Keratinocyte (primary cell): ENCODE measurements around the gene ARHGEF16. TPM values are rescaled to one million over a fixed set of nuclear protein-coding genes. Genes with fewer than 3 reads are reported as not detected.

Experiments used
- DNase-seq: peaks from one replicate; pipeline ENCODE4 v3.0.0-alpha.2; 2011; ENCODE audit warnings: low read depth, missing footprints, low spot score
- FAIRE-seq: peaks from 2 replicates; lab custom pipeline; 2011; peaks lifted over from hg19 to GRCh38; lab: Jason Lieb, UNC
- H2AFZ ChIP-seq: 2 replicates; pipeline ENCODE4 v1.6.0; 2012; ENCODE audit warnings: low read length, control low read depth, inconsistent platforms; ENCODE audit not compliant: control insufficient read depth
- H3K27ac ChIP-seq: 2 replicates; pipeline ENCODE4 v1.5.1; 2011; ENCODE audit warnings: low read length; ENCODE audit not compliant: control insufficient read depth, insufficient read depth
- H3K27me3 ChIP-seq: 3 replicates; pipeline ENCODE4 v1.6.0; 2011; ENCODE audit warnings: low read length; ENCODE audit not compliant: control insufficient read depth, insufficient read depth; ENCODE audit errors: extremely low read depth
- H3K36me3 ChIP-seq, 2 experiments: 2 replicates in 1 of 2; 3 replicates in 1 of 2; pipeline ENCODE4 v1.5.1; 2011; ENCODE audit warnings: low read length in 2 of 2, mild to moderate bottlenecking in 1 of 2; ENCODE audit not compliant: control insufficient read depth in 2 of 2, insufficient read depth in 2 of 2; ENCODE audit errors: extremely low read depth in 1 of 2
- H3K4me1 ChIP-seq: 3 replicates; pipeline ENCODE4 v1.5.1; 2011; ENCODE audit warnings: low read length; ENCODE audit not compliant: control insufficient read depth, insufficient read depth; ENCODE audit errors: extremely low read depth
- H3K4me2 ChIP-seq: 3 replicates; pipeline ENCODE4 v1.6.0; 2011; ENCODE audit warnings: low read depth, low read length; ENCODE audit not compliant: control insufficient read depth, insufficient read depth; ENCODE audit errors: extremely low read depth
- H3K4me3 ChIP-seq, 3 experiments: fragments of 200-600 bp in 1 of 3; sonication (generic) in 1 of 3; 2 replicates in 2 of 3; 3 replicates in 1 of 3; pipeline ENCODE4 v1.5.1; 2011 to 2016; ENCODE audit warnings: low read length in 3 of 3, mild to moderate bottlenecking in 3 of 3, control low read depth in 2 of 3, inconsistent platforms in 1 of 3, low read depth in 1 of 3, mixed read lengths in 1 of 3, mixed run types in 1 of 3, moderate library complexity in 1 of 3; ENCODE audit not compliant: control insufficient read depth in 2 of 3, insufficient read depth in 2 of 3; ENCODE audit errors: extremely low read depth in 1 of 3
- H3K79me2 ChIP-seq: 2 replicates; pipeline ENCODE4 v1.6.0; 2012; ENCODE audit warnings: low read length; ENCODE audit not compliant: control insufficient read depth, insufficient read depth
- H3K9ac ChIP-seq: 3 replicates; pipeline ENCODE4 v1.6.0; 2011; ENCODE audit warnings: low read length; ENCODE audit not compliant: control insufficient read depth, insufficient read depth; ENCODE audit errors: extremely low read depth
- H3K9me1 ChIP-seq: 3 replicates; pipeline ENCODE4 v1.6.0; 2011; ENCODE audit warnings: low read length; ENCODE audit not compliant: control insufficient read depth, insufficient read depth; ENCODE audit errors: extremely low read depth
- H3K9me3 ChIP-seq: 2 replicates; pipeline ENCODE4 v1.5.1; 2012; ENCODE audit warnings: low read depth, low read length; ENCODE audit not compliant: control insufficient read depth
- H4K20me1 ChIP-seq: 3 replicates; pipeline ENCODE4 v1.6.0; 2011; ENCODE audit warnings: low read length; ENCODE audit not compliant: control insufficient read depth, insufficient read depth; ENCODE audit errors: extremely low read depth
- EZH2 ChIP-seq: IDR thresholded peaks from one replicate; pipeline ENCODE4 v1.6.1; 2012; ENCODE audit warnings: inconsistent platforms, mild to moderate bottlenecking, low read length, moderate library complexity
- dilution Hi-C: fragments of 300-500 bp; cut with MboI; formaldehyde crosslinking; loops from one replicate; pipeline ENCODE4 v1.7.0; 2020; ENCODE audit warnings: low sequenced_read_pairs; ENCODE audit not compliant: extremely low pct_ligation_motif_present
- polyA plus RNA-seq, 5 experiments: library from polyadenylated mRNA; depleted of rRNA in 3 of 5; stranded (reverse) in 3 of 5; stranded (forward) in 1 of 5; unstranded in 1 of 5; fragments of >200 nt; gene quantifications; 1 replicate in 1 of 5; 2 replicates in 3 of 5; 3 replicates in 1 of 5; pipeline versions ENCODE4 v1.2.1 to v1.2.3, GENCODE V29; 2011 to 2012; ENCODE audit warnings: missing spikeins in 2 of 5, low read depth in 1 of 5, low replicate concordance in 1 of 5
- TF ChIP-seq, protein P1 (sequence below), 3 experiments: IDR thresholded peaks in 1 of 3; conservative IDR thresholded peaks in 1 of 3; optimal IDR thresholded peaks in 1 of 3; 2 replicates in 2 of 3; 3 replicates in 1 of 3; pipeline versions ENCODE3 to v1.5.1; 2011; ENCODE audit warnings: low read length in 3 of 3, mild to moderate bottlenecking in 3 of 3, moderate library complexity in 2 of 3, control low read depth in 1 of 3, inconsistent platforms in 1 of 3; ENCODE audit not compliant: insufficient read depth in 2 of 3; ENCODE audit errors: extremely low read depth in 1 of 3

ARHGEF16 gene
- polyA plus RNA-seq, 1 donor (not counting 4 experiments of a cell fraction or from before 2014, with no cell fraction given) = 6.2 TPM

- Histone ChIP-seq H3K36me3 (no peaks in the 10 kb centered on the region), H3K9me3 (no peaks in the 10 kb centered on the region), H3K4me3 (no peak overlapping the region), H3K4me1 (no peaks in the 10 kb centered on the region), H4K20me1 (no peaks in the 10 kb centered on the region), H3K9me1 (no peaks in the 10 kb centered on the region), H3K27ac (no peak overlapping the region), H3K4me2 (no peak overlapping the region), H3K27me3 (peaks cover 11% of the 10 kb centered on the region), H3K79me2 (no peaks in the 10 kb centered on the region), H2AFZ (no peak overlapping the region), H3K9ac (no peak overlapping the region)
- FAIRE-seq (no peak), DNase-seq (no peak)
- no peak for TF ChIP-seq EZH2
- TF ChIP-seq, protein P1, sequence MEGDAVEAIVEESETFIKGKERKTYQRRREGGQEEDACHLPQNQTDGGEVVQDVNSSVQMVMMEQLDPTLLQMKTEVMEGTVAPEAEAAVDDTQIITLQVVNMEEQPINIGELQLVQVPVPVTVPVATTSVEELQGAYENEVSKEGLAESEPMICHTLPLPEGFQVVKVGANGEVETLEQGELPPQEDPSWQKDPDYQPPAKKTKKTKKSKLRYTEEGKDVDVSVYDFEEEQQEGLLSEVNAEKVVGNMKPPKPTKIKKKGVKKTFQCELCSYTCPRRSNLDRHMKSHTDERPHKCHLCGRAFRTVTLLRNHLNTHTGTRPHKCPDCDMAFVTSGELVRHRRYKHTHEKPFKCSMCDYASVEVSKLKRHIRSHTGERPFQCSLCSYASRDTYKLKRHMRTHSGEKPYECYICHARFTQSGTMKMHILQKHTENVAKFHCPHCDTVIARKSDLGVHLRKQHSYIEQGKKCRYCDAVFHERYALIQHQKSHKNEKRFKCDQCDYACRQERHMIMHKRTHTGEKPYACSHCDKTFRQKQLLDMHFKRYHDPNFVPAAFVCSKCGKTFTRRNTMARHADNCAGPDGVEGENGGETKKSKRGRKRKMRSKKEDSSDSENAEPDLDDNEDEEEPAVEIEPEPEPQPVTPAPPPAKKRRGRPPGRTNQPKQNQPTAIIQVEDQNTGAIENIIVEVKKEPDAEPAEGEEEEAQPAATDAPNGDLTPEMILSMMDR (optimal IDR thresholded peaks at IDR 0.05 in 1 of 3, IDR thresholded peaks at IDR 0.05 in 1 of 3, conservative IDR thresholded peaks at IDR 0.05 in 1 of 3; ENCODE audit: extremely low read depth in 1 of 3, insufficient read depth in 2 of 3, low read length in 3 of 3) = no peak
- dilution Hi-C loops = no loop called here
These were observed 55.9 kb downstream of the ARHGEF16 start for GRCh38 chr1:3510136-3510955.

GRCh38 chr1:3510956-3511250 is 56.4 kb downstream of the ARHGEF16 start:
- Histone ChIP-seq H3K9me1 (no peaks in the 10 kb centered on the region), H3K27me3 (peaks cover 11% of the 10 kb centered on the region), H3K79me2 (no peaks in the 10 kb centered on the region), H3K36me3 (no peaks in the 10 kb centered on the region), H3K9me3 (no peaks in the 10 kb centered on the region), H3K4me2 (no peak overlapping the region), H4K20me1 (no peaks in the 10 kb centered on the region), H3K9ac (no peak overlapping the region), H3K4me3 (no peak overlapping the region), H3K27ac (no peak overlapping the region), H3K4me1 (no peaks in the 10 kb centered on the region), H2AFZ (no peak overlapping the region)
- TF ChIP-seq, protein P1 (optimal IDR thresholded peaks at IDR 0.05 in 1 of 3, IDR thresholded peaks at IDR 0.05 in 1 of 3, conservative IDR thresholded peaks at IDR 0.05 in 1 of 3; ENCODE audit: extremely low read depth in 1 of 3, insufficient read depth in 2 of 3, low read length in 3 of 3) = no peak
- TF ChIP-seq EZH2 = no peak
- DNase-seq (no peak), FAIRE-seq (no peak)
- dilution Hi-C loops = no loop called here
